PC-3 (cell line): Measurements from ENCODE around the gene ABCA8. TPM values are rescaled to one million over a fixed set of nuclear protein-coding genes. Genes with fewer than 3 reads are reported as not detected.
A peak's percentile ranks its signal among the peaks of the same experiment; 100 is the strongest.

Source experiments
- ATAC-seq: fragments of 200-7000 bp; cut with Tn5 transposase; 2 replicates; pipeline ENCODE4 v1.9.1; 2020; ENCODE audit warnings: mild to moderate bottlenecking, moderate library complexity
- BruUV-seq: library from RNA; stranded (reverse); fragments of 400-500 nt; replicated peaks from 2 replicates; lab custom pipeline; 2021; lab: Mats Ljungman, UMichigan
- CTCF ChIA-PET: fragments of 300-600 bp; sonication (Branson Sonifier 250); formaldehyde crosslinking; loops from one replicate; lab custom pipeline; 2022; ENCODE audit warnings: antibody characterized with exemption; lab: Charles Lee
- POLR2A ChIA-PET: fragments of 300-600 bp; sonication (Branson Sonifier 250); formaldehyde crosslinking; loops from one replicate; lab custom pipeline; 2022; ENCODE audit warnings: antibody characterized with exemption; ENCODE audit not compliant: unreplicated experiment; lab: Charles Lee
- DNase-seq: peaks from one replicate; pipeline ENCODE4 v3.0.0-alpha.2; 2015
- H2AFZ ChIP-seq: fragments of 300-600 bp; sonication (generic); 2 replicates; pipeline ENCODE4 v1.6.0; 2016; ENCODE audit warnings: antibody characterized with exemption, low read length
- H3F3A ChIP-seq: fragments of 300-600 bp; sonication (generic); one replicate; pipeline ENCODE4 v1.6.0; 2017; ENCODE audit warnings: antibody characterized with exemption, low read length, control low read depth, mild to moderate bottlenecking; ENCODE audit not compliant: unreplicated experiment
- H3K27ac ChIP-seq: fragments of 300-600 bp; sonication (generic); 2 replicates; pipeline ENCODE4 v1.5.1; 2016; ENCODE audit warnings: mild to moderate bottlenecking, low read length
- H3K27me3 ChIP-seq: fragments of 300-600 bp; sonication (generic); 2 replicates; pipeline ENCODE4 v1.6.1; 2016; ENCODE audit warnings: low read length, mixed read lengths
- H3K36me3 ChIP-seq: fragments of 300-600 bp; sonication (generic); 2 replicates; pipeline ENCODE4 v1.6.1; 2016; ENCODE audit warnings: low read depth, mixed run types, low read length, mixed read lengths
- H3K4me1 ChIP-seq: fragments of 300-600 bp; sonication (generic); 2 replicates; pipeline ENCODE4 v1.5.1; 2016; ENCODE audit warnings: low read length; ENCODE audit not compliant: insufficient read depth
- H3K4me2 ChIP-seq: fragments of 300-600 bp; sonication (generic); 2 replicates; pipeline ENCODE4 v1.6.0; 2016; ENCODE audit warnings: low read length
- H3K4me3 ChIP-seq: fragments of 300-600 bp; sonication (generic); 2 replicates; pipeline ENCODE4 v1.5.1; 2016; ENCODE audit warnings: mild to moderate bottlenecking, low read length, mixed read lengths
- H3K79me2 ChIP-seq: fragments of 300-600 bp; sonication (generic); 2 replicates; pipeline ENCODE4 v1.6.1; 2017; ENCODE audit warnings: low read length, mixed read lengths
- H3K9ac ChIP-seq: fragments of 300-600 bp; sonication (generic); 2 replicates; pipeline ENCODE4 v1.6.0; 2016; ENCODE audit warnings: mild to moderate bottlenecking, low read length
- H3K9me2 ChIP-seq: fragments of 300-600 bp; sonication (generic); replicated peaks from 2 replicates; pipeline ENCODE4 v1.6.1; 2016; ENCODE audit warnings: mixed run types, low read length, mixed read lengths
- H3K9me3 ChIP-seq: fragments of 300-600 bp; sonication (generic); 2 replicates; pipeline ENCODE4 v1.6.1; 2016; ENCODE audit warnings: low read length, mixed read lengths
- H4K20me1 ChIP-seq: fragments of 300-600 bp; sonication (generic); 2 replicates; pipeline ENCODE4 v1.6.1; 2016; ENCODE audit warnings: low read length, mixed read lengths
- CTCF ChIP-seq: fragments of 300-600 bp; sonication (generic); conservative IDR thresholded peaks from 2 replicates; pipeline ENCODE4 v1.5.1; 2017; ENCODE audit warnings: antibody characterized with exemption, low read depth, mild to moderate bottlenecking, low read length
- EZH2 ChIP-seq: fragments of 300-600 bp; sonication (generic); IDR thresholded peaks from one replicate; pipeline ENCODE4 v1.6.1; 2017; ENCODE audit warnings: antibody characterized with exemption, mild to moderate bottlenecking, low read length; ENCODE audit not compliant: unreplicated experiment
- EZH2phosphoT487 ChIP-seq: fragments of 300-600 bp; sonication (generic); IDR thresholded peaks from 2 replicates; pipeline ENCODE4 v1.6.1; 2018; ENCODE audit warnings: mild to moderate bottlenecking, antibody characterized with exemption, low read length, borderline replicate concordance
- intact Hi-C: fragments of 100-400 bp; cut with micrococcal nuclease; formaldehyde crosslinking; loops from 2 replicates; pipeline ENCODE4 v1.9.0; 2023
- total RNA-seq: library from RNA; depleted of rRNA; stranded (reverse); fragments of >200 nt; gene quantifications from 2 replicates; pipeline ENCODE4 v1.2.3, GENCODE V29; 2014

ABCA8 gene
- total RNA-seq, 1 experiment from 2014 or later = 0.22 TPM

- Histone ChIP-seq H3K4me3 (no peak overlapping the region), H2AFZ (no peak overlapping the region), H3K79me2 (no peaks in the 10 kb centered on the region), H3K9me2 (no peaks in the 10 kb centered on the region), H3K9ac (no peak overlapping the region), H4K20me1 (no peaks in the 10 kb centered on the region), H3K27me3 (no peaks in the 10 kb centered on the region), H3K4me2 (no peak overlapping the region), H3K27ac (no peak overlapping the region), H3K36me3 (no peaks in the 10 kb centered on the region), H3F3A (no peaks in the 10 kb centered on the region), H3K4me1 (no peaks in the 10 kb centered on the region), H3K9me3 (no peaks in the 10 kb centered on the region)
- intact Hi-C loops = loop anchor here (1.0 kb wide), 1 partner anchor 12 kb away; no protein-coding TSS in a partner anchor
- DNase-seq (no peak), ATAC-seq (peak; percentile 81)
- no TSS peak for BruUV-seq
- ChIA-PET POLR2A (no interaction called here), CTCF (no interaction called here)
- TF ChIP-seq EZH2phosphoT487 (no peak), EZH2 (no peak), CTCF (no peak)
Measured at GRCh38 chr17:68847711-68848110, 107.5 kb downstream of the ABCA8 start.

GRCh38 chr17:68843522-68843921 lies 111.7 kb downstream of the ABCA8 start:
- Histone ChIP-seq H4K20me1 (no peaks in the 10 kb centered on the region), H3K36me3 (no peaks in the 10 kb centered on the region), H3K9me2 (0 out of 2 replicates have a peak, but pooled peaks cover 4% of the 10 kb centered on the region), H3K9ac (no peak overlapping the region), H3F3A (no peaks in the 10 kb centered on the region), H3K4me2 (no peak overlapping the region), H3K79me2 (no peaks in the 10 kb centered on the region), H3K9me3 (no peaks in the 10 kb centered on the region), H3K27me3 (no peaks in the 10 kb centered on the region), H2AFZ (no peak overlapping the region), H3K4me1 (no peaks in the 10 kb centered on the region), H3K4me3 (no peak overlapping the region), H3K27ac (no peak overlapping the region)
- intact Hi-C loops = no loop called here
- no peak for DNase-seq
- ChIA-PET POLR2A (no interaction called here), CTCF (no interaction called here)
- no TSS peak for BruUV-seq
- TF ChIP-seq EZH2phosphoT487 (no peak), CTCF (no peak), EZH2 (no peak)
- ATAC-seq = no peak

- no peak overlapping the region for H3K4me3 ChIP-seq
- H3K36me3 ChIP-seq = no peaks in the 10 kb centered on the region
- H2AFZ ChIP-seq = no peak overlapping the region
- no peak for DNase-seq
- no peaks in the 10 kb centered on the region for H3K79me2 ChIP-seq
- TF ChIP-seq CTCF = no peak
- TF ChIP-seq EZH2phosphoT487 = no peak
- TF ChIP-seq EZH2 = no peak
- H3K27ac ChIP-seq = no peak overlapping the region
- H3K9me3 ChIP-seq = no peaks in the 10 kb centered on the region
- ATAC-seq = no peak
- peaks cover 6% of the 10 kb centered on the region for H3K4me1 ChIP-seq
- H4K20me1 ChIP-seq = no peaks in the 10 kb centered on the region
- no peak overlapping the region for H3K4me2 ChIP-seq
- no peaks in the 10 kb centered on the region for H3K27me3 ChIP-seq
- BruUV-seq = no TSS peak
- intact Hi-C loops = no loop called here
- no peaks in the 10 kb centered on the region for H3F3A ChIP-seq
- H3K9ac ChIP-seq = no peak overlapping the region
- ChIA-PET POLR2A (no interaction called here), CTCF (no interaction called here)
- 0 out of 2 replicates have a peak, but pooled peaks cover 4% of the 10 kb centered on the region for H3K9me2 ChIP-seq
Measured at GRCh38 chr17:68840073-68840472, 115.1 kb downstream of the ABCA8 start.
